Activated T-cell treated with anti-CD3 and anti-CD28 coated beads for 24 hours (primary cell): ENCODE results near the gene CELA3B.
A peak's percentile ranks its signal among the peaks of the same experiment; 100 is the strongest.
"Not testable (repeated sequence)": the region's sequence is repeated elsewhere in the genome, so short reads cannot be mapped to it uniquely, and the experiment has no call there.

Source experiments
- DNase-seq: peaks from one replicate; pipeline ENCODE4 v3.0.0-alpha.2; 2020; ENCODE audit warnings: low read depth

CELA3B gene

GRCh38 chr1:22012752-22013151 is 35.9 kb downstream of the CELA3B start:
- DNase-seq: not testable (repeated sequence)

DNA sequence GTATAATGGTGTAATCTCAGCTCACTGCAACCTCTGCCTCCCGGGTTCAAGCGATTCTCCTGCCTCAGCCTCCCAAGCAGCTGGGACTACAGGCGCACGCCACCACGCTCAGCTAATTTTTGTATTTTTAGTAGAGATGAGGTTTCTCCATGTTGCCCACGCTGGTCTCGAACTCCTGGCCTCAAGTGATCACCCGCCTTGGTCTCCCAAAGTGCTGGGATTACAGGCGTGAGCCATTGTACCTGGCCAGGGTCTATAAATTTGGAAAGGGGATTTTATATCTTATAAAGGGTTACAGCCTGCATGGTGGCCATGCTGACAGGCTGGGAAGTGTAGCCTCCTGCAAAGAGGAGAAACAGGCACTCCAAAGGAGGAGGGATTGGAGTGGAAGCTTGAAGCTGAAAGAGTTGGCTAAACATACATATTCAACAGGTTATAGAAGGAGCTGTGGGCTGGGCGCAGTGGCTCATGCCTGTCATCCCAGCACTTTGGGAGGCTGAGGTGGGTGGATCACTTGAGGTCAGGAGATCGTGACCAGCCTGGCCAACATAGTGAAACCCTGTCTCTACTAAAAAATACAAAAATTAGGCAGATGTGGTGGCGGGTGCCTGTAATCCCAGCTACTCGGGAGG is 37.9 kb downstream of the CELA3B start:
- not testable (repeated sequence) for DNase-seq

DNA sequence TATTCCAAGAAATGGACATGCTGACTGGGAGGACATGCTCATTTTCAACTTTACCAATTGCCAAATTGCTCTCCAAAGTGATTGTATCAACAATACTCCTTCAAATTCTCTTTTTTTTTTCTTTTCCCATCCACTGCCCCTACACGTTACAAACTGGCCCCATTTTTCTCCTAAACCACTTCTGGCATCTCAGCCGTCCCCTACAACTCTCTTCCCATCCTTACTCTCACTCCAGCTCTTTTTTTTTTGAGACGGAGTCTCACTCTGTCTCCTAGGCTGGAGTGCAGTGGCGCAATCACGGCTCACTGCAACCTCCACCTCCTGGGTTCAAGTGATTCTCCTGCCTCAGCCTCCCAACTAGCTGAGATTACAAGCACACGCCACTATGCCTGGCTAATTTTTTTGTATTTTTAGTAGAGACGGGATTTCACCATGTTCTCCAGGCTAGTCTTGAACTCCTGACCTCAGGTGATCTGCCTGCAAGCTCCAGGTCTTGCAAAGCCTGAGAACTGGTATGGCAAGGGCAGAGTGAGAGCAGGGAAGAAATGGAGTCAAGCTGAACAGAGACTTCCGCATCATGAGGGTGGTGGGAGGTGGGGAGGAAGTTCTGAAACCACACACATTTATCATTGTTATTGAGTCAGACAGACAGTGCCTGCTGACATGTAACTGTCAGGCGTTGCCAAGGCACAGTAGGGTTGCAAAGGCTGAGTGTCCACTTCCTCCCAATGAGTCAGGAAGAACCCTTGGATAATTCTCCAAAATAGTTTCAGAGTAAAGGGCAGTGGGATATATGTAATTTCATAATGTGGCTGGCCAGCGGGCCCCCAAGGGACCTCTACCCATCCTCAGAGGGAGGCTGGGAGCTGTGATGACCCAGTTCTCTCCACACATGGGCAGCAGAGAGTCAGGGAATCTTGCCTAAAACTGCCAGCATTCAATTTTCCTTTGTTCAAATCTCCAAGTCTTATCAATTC is 42.0 kb downstream of the CELA3B start:
- DNase-seq: peak; percentile 59

DNA sequence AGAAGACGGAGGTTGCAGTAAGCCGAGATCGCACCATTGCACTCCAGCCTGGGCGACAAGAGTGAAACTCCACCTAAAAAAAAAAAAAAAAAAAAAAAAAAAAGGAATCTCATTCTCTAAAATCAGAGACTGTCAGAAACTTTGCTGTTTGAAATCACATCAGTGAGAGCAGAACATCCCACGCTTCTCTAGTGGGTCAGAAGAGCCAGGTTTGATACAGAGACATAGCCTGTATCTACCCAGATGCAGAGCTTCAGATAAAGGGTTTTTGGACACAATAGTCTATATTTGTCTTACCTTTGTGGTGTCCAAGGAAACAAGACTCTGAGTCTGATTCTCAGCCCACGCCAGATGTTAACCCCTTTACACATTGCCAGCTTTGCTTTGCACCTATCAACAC is 44.2 kb downstream of the CELA3B start:
- no peak for DNase-seq

DNA sequence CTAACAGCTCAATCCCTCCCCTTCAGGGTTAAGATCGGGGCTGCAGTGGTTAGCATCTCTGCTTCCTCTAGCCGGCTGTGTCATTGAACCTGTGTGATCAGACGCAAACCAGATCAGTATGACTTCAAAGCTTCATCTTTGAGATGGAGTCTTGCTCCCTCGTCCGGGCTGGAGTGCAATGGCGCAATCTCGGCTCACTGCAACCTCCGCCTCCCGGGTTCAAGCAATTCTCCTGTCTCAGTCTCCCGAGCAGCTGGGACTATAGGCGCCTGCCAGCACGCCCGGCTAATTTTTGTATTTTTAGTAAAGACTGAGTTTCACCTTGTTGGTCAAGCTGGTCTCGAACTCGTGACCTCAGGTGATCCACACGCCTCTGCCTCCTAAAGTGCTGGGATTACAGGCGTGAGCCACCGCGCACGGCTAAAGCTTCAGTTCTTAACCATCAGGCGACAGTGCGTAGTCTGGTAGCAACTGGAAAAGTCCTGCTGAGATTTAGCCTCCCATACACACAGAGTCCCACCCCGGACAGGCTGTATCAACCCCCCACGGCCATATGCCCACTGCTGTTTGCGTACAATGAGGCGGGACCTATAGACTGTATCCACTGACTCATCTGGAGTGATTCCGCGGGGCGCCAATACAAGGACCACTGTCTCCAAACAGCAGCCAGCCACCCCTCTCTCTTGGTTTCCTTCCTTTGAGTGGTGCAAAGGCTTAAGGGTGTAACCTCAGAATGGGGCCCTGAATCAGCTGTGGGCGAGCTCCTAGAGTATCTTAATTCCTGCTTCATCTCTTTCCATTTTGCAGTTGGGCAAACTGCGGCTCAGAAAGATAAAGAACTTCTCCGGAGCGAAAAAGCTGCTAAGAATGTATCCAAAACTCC is 47.9 kb downstream of the CELA3B start:
- peak; percentile 66 for DNase-seq

GRCh38 chr1:22025368-22026155 is 48.7 kb downstream of the CELA3B start:
- DNase-seq: peak; percentile 86

DNA sequence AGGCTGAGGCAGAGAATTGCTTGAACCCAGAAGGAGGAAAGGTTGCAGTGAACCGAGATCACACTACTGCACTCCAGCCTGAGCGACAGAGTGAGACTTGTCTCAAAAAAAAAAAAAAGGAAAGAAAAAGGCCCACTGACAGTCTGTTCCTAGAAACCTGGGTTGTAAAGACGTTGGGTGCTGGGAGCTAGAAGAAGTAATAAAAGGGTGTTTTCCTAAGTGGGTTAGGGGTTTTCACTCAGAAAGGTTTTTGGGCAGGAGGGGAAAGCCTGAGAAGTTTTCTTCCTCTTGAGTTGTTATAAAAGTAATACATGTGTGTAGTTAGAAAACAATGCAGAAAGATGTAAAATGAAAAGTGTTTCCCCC is 50.1 kb downstream of the CELA3B start:
- DNase-seq: no peak

DNA sequence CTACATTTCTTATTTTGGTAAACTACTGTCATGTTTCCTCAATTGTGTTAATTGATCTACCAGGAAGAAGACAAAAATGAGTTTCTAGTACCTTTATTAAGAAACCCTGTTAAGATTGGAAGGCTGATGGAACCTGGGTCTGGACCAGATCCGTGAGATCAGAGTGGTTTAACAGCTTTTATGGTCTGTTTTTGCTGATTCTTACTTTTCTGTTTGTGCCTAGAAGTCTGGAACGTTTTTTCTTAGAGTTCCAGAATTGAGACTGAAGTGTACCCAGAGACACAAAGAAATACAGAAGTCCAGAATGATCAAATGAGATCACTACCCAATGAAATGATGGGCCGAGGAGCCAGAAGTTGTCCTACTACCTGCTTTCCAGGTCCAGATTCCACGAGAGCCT is 53.2 kb downstream of the CELA3B start:
- DNase-seq: no peak

DNA sequence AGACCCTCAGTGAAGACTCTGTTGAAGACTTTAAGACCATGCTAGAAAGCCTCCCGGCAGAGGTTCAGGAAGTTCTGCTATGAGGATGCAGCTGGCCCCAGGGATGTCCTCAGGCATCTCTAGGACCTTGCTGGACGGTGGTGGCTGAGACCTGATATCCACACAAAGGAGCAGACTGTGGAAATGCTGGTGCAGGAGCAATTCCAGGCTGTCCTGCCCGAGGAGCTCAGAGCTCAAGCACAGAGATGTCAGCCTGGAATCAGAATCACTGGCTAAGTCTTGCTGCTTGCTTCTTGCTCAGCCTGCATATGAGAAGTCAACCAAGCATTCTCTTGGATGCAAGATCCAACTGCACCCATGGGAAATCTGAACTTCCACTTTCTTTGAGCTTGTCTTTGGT is 53.7 kb downstream of the CELA3B start:
- no peak for DNase-seq

DNA sequence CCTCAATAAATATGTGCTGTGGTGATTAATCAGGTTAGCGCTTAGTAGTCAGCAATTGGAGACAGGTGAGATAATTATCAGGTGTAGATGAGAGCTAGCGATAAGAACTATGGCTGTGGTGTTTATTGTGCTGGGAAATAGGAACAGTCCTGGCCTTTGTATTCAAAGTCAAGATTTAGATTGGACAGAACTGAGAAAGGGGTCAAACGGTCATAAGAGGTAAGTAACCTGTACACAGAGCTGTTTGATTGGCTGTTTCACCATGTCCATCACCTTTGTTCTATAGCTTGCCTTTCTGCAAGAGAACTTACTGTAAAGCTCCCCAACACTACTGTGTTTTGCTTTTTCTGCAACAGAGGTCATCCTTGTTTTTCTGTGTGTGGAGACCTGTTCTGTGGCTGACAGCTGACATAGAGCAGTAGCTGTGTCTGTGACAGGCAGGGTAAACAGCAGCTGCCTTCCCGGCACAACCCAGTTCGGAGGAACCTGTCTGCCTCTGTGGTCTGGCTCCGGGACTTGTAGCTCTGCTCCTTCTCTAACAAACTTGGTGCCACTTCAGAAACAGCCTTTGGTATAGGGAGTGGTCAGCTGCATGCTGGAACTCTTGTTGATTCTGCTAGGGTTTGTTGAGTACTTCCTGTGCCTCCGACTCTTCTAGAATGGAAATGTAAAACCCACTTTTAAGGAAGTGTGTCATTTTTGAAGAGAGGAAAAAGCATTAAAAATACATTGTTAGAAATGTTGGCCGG is 54.6 kb downstream of the CELA3B start:
- DNase-seq: no peak

- DNase-seq: not testable (repeated sequence)
Observed at GRCh38 chr1:22034834-22035233, 58.0 kb downstream of the CELA3B start.

DNA sequence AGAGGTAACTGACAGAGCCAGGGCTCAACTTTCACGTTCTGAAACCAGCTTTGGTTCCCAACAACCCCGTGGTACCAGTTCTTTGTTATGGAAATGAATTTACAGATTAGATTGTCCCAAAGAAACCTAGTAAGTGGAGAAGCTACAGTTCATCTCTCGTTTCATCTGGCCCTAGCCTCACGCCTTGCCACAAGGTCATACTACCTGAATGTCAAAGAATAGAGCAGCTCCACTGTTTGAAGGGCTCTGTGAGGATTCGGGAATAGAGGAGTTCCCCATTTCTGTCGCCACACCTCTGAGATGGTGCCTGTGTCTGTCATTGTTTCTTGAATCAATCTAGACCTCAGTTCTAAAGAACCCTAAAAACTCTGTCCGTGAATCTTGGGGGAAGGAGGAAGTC is 60.7 kb downstream of the CELA3B start:
- DNase-seq: no peak

GRCh38 chr1:22038036-22038435 is 61.2 kb downstream of the CELA3B start:
- DNase-seq: no peak
